Measurements from ENCODE around the gene POP4. TPM values are rescaled to one million over a fixed set of nuclear protein-coding genes. Genes with fewer than 3 reads are reported as not detected.
A peak's percentile ranks its signal among the peaks of the same experiment; 100 is the strongest.

Gene POP4
- total and polyA plus RNA-seq, 10 of the 15 experiments (the other 5 are each of a cell fraction or from before 2014, with no cell fraction given), result 52.1 to 231 (median 118) TPM

DNA sequence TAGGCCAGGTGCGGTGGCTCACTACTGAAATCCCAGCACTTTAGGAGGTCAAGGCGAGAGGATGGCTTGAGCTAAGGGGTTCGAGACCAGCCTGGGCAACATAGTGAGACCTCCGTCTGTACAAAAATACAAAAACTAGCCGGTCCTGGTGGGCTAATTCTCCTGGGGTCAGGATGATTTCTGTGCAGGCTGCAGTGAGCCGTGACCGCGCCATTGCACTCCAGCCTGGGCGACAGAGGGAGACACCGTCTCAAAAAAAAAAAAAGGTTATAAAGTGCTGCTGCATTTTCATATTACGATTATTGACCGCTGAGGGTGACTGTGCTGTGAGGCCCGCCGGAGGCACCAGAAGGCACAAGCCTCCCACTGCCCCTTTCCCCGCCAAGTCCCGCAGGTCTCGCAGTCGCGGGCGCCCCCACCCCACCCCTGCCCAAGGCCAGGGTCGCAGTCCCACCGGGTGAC, 58.7 kb downstream of the POP4 start (continued):
- TF ChIP-seq PAX5 (IDR thresholded peaks at IDR 0.05; ENCODE audit: borderline replicate concordance, low read depth, low read length) (peak; percentile 66; the same call in 1 of the 2 replicates), FOXK2 (IDR thresholded peaks at IDR 0.05) (no peak), SREBF2 (IDR thresholded peaks at IDR 0.05; ENCODE audit: low read length) (no peak), JUND (IDR thresholded peaks at IDR 0.05; ENCODE audit: low read depth, low read length) (no peak), SMC3 (IDR thresholded peaks at IDR 0.05; ENCODE audit: borderline replicate concordance, low read length) (peak; percentile 21; the same call in 1 of the 2 replicates), STAT1 (conservative IDR thresholded peaks at IDR 0.05) (no peak)
- TF ChIP-seq, protein P1, sequence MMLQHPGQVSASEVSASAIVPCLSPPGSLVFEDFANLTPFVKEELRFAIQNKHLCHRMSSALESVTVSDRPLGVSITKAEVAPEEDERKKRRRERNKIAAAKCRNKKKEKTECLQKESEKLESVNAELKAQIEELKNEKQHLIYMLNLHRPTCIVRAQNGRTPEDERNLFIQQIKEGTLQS (IDR thresholded peaks at IDR 0.05; ENCODE audit: borderline replicate concordance, extremely low read depth, low read depth, low read length), result no peak
- TF ChIP-seq, protein P2, sequence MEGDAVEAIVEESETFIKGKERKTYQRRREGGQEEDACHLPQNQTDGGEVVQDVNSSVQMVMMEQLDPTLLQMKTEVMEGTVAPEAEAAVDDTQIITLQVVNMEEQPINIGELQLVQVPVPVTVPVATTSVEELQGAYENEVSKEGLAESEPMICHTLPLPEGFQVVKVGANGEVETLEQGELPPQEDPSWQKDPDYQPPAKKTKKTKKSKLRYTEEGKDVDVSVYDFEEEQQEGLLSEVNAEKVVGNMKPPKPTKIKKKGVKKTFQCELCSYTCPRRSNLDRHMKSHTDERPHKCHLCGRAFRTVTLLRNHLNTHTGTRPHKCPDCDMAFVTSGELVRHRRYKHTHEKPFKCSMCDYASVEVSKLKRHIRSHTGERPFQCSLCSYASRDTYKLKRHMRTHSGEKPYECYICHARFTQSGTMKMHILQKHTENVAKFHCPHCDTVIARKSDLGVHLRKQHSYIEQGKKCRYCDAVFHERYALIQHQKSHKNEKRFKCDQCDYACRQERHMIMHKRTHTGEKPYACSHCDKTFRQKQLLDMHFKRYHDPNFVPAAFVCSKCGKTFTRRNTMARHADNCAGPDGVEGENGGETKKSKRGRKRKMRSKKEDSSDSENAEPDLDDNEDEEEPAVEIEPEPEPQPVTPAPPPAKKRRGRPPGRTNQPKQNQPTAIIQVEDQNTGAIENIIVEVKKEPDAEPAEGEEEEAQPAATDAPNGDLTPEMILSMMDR (IDR thresholded peaks at IDR 0.05 in 2 of 3, conservative IDR thresholded peaks at IDR 0.05 in 1 of 3; ENCODE audit: control insufficient read depth in 2 of 3, extremely low read depth in 1 of 3, insufficient read depth in 1 of 3, low read depth in 3 of 3, low read length in 3 of 3), result peak in 1 of 3 experiments; percentile 31; a peak in 2 of 6 replicates

DNA sequence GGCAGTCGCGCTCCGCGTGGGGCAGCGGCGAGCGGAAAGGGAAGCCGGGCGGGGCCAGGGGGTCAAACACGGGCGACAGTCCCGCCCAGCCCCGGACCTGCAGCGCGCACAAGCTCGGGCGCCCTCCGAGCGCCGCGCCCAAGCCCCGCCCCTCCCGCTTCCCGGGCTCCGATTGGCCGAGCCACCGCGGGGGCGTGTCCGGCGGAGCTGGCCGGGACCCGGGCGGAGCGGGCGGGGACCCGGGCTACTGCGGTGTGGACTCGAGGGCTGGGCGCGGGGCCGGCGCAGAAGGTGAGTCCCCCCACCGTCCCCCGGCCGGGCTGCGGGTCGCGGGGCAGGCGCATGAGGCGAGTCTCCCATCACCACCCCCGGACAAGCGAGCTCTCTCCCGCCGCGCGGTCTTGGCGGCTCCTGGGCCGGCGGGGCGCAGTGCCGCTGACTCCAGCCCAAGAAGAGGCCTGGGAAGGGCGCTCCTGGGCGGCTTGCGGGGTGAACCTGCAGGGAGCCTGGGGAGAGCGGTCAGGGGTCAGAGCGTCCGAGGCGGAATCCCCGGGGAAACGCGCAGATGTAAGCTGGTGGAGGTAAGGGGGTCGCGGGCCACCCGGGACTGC, 59.2 kb downstream of the POP4 start, which contains the start of gene PLEKHF1:
PLEKHF1 (plus strand) TSS at position 247 of the 611 bp plus-strand sequence. CDS start 8,379 bp downstream, outside the sequence.
- WGBS (ENCODE audit: insufficient coverage, insufficient replicate concordance, low lambda C conversion rate, missing lambda C conversion rate), result 1% methylated on average over 47 of the region's 75 CpGs
- in situ Hi-C loops (cut with MboI) (loop anchor here (10.0 kb wide), 1 partner anchor 51 kb away; no protein-coding TSS in a partner anchor), intact Hi-C loops (cut with micrococcal nuclease; ENCODE audit: unreplicated experiment) (loop anchor here (1.0 to 2.0 kb wide), 2 partner anchors 51 to 55 kb away; no protein-coding TSS in a partner anchor)
- Histone ChIP-seq H3K36me3 (ENCODE audit: control insufficient read depth in 2 of 2, insufficient read depth in 2 of 2, low read length in 1 of 2) (no peaks in the 10 kb centered on the region; a peak in 2 of 4 replicates), H2AFZ (ENCODE audit: control insufficient read depth, low read depth, low read length) (peak within 1 kb of the TSS; percentile 73), H3K4me1 (ENCODE audit: control insufficient read depth, insufficient read depth, low read length) (peaks cover 33% of the 10 kb centered on the region), H3K79me2 (ENCODE audit: control insufficient read depth, insufficient read depth, low read length) (peaks cover 50% of the 10 kb centered on the region), H3K9me3 (replicated peaks; ENCODE audit: control insufficient read depth, insufficient read depth, low read length) (no peaks in the 10 kb centered on the region), H3K27me3 (replicated peaks in 1 of 2; ENCODE audit: control insufficient read depth in 2 of 2, insufficient read depth in 2 of 2, low read length in 1 of 2) (no peaks in the 10 kb centered on the region), H4K20me1 (ENCODE audit: control insufficient read depth, insufficient read depth) (no peaks in the 10 kb centered on the region), H3K27ac (ENCODE audit: control insufficient read depth, insufficient read depth) (peak within 1 kb of the TSS; percentile 84), H3K4me2 (ENCODE audit: control insufficient read depth, insufficient read depth) (peak within 1 kb of the TSS; percentile 91), H3K9ac (ENCODE audit: control insufficient read depth, insufficient read depth, low read length) (peak within 1 kb of the TSS; percentile 75), H3K4me3 (peak within 1 kb of the TSS; percentile 92)
- FAIRE-seq (peak; percentile 75), ATAC-seq (peak; percentile 94), DNase-seq (ENCODE audit: low read depth, low spot score) (no peak)
- BruUV-seq (replicated peaks), result TSS peak; percentile 60
- ChIA-PET RAD21 (ENCODE audit: unreplicated experiment) (interaction anchor here (0.9 to 5.3 kb wide), 6 partner anchors 22 to 180 kb away, joined by 3 to 78 read pairs (median 12); partner anchors contain the start of genes C19orf12 and POP4), POLR2A (interaction anchor here (0.6 to 1.3 kb wide), 7 partner anchors 14 to 59 kb away, joined by 3 to 10 read pairs (median 3); partner anchors contain the start of gene POP4), SMC1A (ENCODE audit: uncharacterized antibody, unreplicated experiment) (interaction anchor here (0.7 to 4.7 kb wide), 7 partner anchors 14 to 59 kb away, joined by 3 to 42 read pairs (median 4); partner anchors contain the start of genes C19orf12 and POP4), CTCF (interaction anchor here (0.7 to 6.5 kb wide), 12 partner anchors 15 to 97 kb away, joined by 3 to 111 read pairs (median 4); partner anchors contain the start of genes C19orf12 and POP4)
- peak; percentile 6 for TF ChIP-seq MEF2B (IDR thresholded peaks at IDR 0.05; ENCODE audit: partially characterized antibody, poor library complexity, severe bottlenecking)
- no peak for TF ChIP-seq MTA2 (IDR thresholded peaks at IDR 0.05; ENCODE audit: low read depth)
- TF ChIP-seq SUPT20H (IDR thresholded peaks at IDR 0.05; ENCODE audit: borderline replicate concordance, control insufficient read depth, low read depth, low read length), result no peak
- peak; percentile 91 for TF ChIP-seq NR2F1 (conservative IDR thresholded peaks at IDR 0.05)
- no peak for TF ChIP-seq SPI1 (IDR thresholded peaks at IDR 0.05; ENCODE audit: borderline replicate concordance, insufficient read depth, low read depth, low read length)
- peak; percentile 73 for TF ChIP-seq POLR2A (IDR thresholded peaks at IDR 0.05; ENCODE audit: low read depth, low read length)
- no peak for TF ChIP-seq FOS (IDR thresholded peaks at IDR 0.05; ENCODE audit: borderline replicate concordance, extremely low read depth, insufficient read length)
- TF ChIP-seq YBX1 (IDR thresholded peaks at IDR 0.05), result no peak
